Measurements from ENCODE around the gene KRTAP5-4. TPM values are rescaled to one million over a fixed set of nuclear protein-coding genes. Genes with fewer than 3 reads are reported as not detected.
"Not testable (repeated sequence)": the region's sequence is repeated elsewhere in the genome, so short reads cannot be mapped to it uniquely, and the experiment has no call there.

Gene KRTAP5-4
- total RNA-seq, 1 donor from 2014 or later = not detected

- DNase-seq (ENCODE audit: extremely low spot score, unreplicated experiment) = no peak
- H3K27ac Mint-ChIP-seq = peak overlapping the region; percentile 14
- H3K4me3 Mint-ChIP-seq = no peak overlapping the region
- H3K27me3 Mint-ChIP-seq = peaks cover 41% of the 10 kb centered on the region
- peaks cover 3% of the 10 kb centered on the region for H3K36me3 Mint-ChIP-seq
- peaks cover 5% of the 10 kb centered on the region for H3K4me1 Mint-ChIP-seq (ENCODE audit: unreplicated experiment)
- peaks cover 14% of the 10 kb centered on the region for H3K9me3 Mint-ChIP-seq
- no peak for TF ChIP-seq CTCF (conservative IDR thresholded peaks at IDR 0.05)
Measured at GRCh38 chr11:1619449-1619848, 2.5 kb downstream of the KRTAP5-4 start.

- H3K27me3 Mint-ChIP-seq = peaks cover 42% of the 10 kb centered on the region
- TF ChIP-seq CTCF (conservative IDR thresholded peaks at IDR 0.05) = no peak
- DNase-seq (ENCODE audit: extremely low spot score, unreplicated experiment) = no peak
- peaks cover 5% of the 10 kb centered on the region for H3K4me1 Mint-ChIP-seq (ENCODE audit: unreplicated experiment)
- peaks cover 19% of the 10 kb centered on the region for H3K9me3 Mint-ChIP-seq
- H3K27ac Mint-ChIP-seq = no peak overlapping the region
- peaks cover 3% of the 10 kb centered on the region for H3K36me3 Mint-ChIP-seq
- H3K4me3 Mint-ChIP-seq = no peak overlapping the region
Measured at GRCh38 chr11:1618231-1618630, 3.7 kb downstream of the KRTAP5-4 start.

- H3K4me1 Mint-ChIP-seq (ENCODE audit: unreplicated experiment) = peaks cover 9% of the 10 kb centered on the region
- no peaks in the 10 kb centered on the region for H3K9me3 Mint-ChIP-seq
- H3K27me3 Mint-ChIP-seq = peaks cover 22% of the 10 kb centered on the region
- no peaks in the 10 kb centered on the region for H3K36me3 Mint-ChIP-seq
- no peak for DNase-seq (ENCODE audit: extremely low spot score, unreplicated experiment)
- no peak for TF ChIP-seq CTCF (conservative IDR thresholded peaks at IDR 0.05)
- peak within 1 kb of the TSS; percentile 12 for H3K4me3 Mint-ChIP-seq
- H3K27ac Mint-ChIP-seq = no peak within 1 kb of the TSS
Measured at GRCh38 chr11:1608363-1608762, 13.6 kb downstream of the KRTAP5-4 start, which contains the start of gene KRTAP5-3. Gene KRTAP5-3 (minus strand): TSS chr11:1608463. CDS start chr11:1608385, 78 bp downstream.

GRCh38 chr11:1607901-1608300 lies 14.0 kb downstream of the KRTAP5-4 start:
- not testable (repeated sequence) for DNase-seq (ENCODE audit: extremely low spot score, unreplicated experiment); H3K4me1 Mint-ChIP-seq (ENCODE audit: unreplicated experiment); H3K9me3 Mint-ChIP-seq; H3K36me3 Mint-ChIP-seq; H3K4me3 Mint-ChIP-seq; H3K27ac Mint-ChIP-seq
- peaks cover 26% of the 10 kb centered on the region for H3K27me3 Mint-ChIP-seq

GRCh38 chr11:1607156-1607845 lies 14.6 kb downstream of the KRTAP5-4 start:
- H3K27ac Mint-ChIP-seq = not testable (repeated sequence)
- H3K4me3 Mint-ChIP-seq = peak overlapping the region; percentile 12

GRCh38 chr11:1605923-1606322 lies 16.0 kb downstream of the KRTAP5-4 start:
- not testable (repeated sequence) for DNase-seq (ENCODE audit: extremely low spot score, unreplicated experiment); H3K9me3 Mint-ChIP-seq; H3K4me3 Mint-ChIP-seq; H3K27ac Mint-ChIP-seq; H3K4me1 Mint-ChIP-seq (ENCODE audit: unreplicated experiment); H3K36me3 Mint-ChIP-seq
- H3K27me3 Mint-ChIP-seq = peaks cover 41% of the 10 kb centered on the region

More at GRCh38 chr11:1607156-1607845, 14.6 kb downstream of the KRTAP5-4 start:
- not testable (repeated sequence) for H3K4me1 Mint-ChIP-seq (ENCODE audit: unreplicated experiment); H3K36me3 Mint-ChIP-seq; H3K9me3 Mint-ChIP-seq; DNase-seq (ENCODE audit: extremely low spot score, unreplicated experiment)
- peaks cover 30% of the 10 kb centered on the region for H3K27me3 Mint-ChIP-seq

- peaks cover 53% of the 10 kb centered on the region for H3K27me3 Mint-ChIP-seq
- no peaks in the 10 kb centered on the region for H3K9me3 Mint-ChIP-seq
- TF ChIP-seq CTCF (conservative IDR thresholded peaks at IDR 0.05) = no peak
Measured at GRCh38 chr11:1604711-1605110, 17.2 kb downstream of the KRTAP5-4 start.

More at GRCh38 chr11:1604711-1605110, 17.2 kb downstream of the KRTAP5-4 start:
- Mint-ChIP-seq H3K4me3 (no peak overlapping the region), H3K4me1 (ENCODE audit: unreplicated experiment) (peaks cover 9% of the 10 kb centered on the region), H3K27ac (no peak overlapping the region), H3K36me3 (no peaks in the 10 kb centered on the region)
- DNase-seq (ENCODE audit: extremely low spot score, unreplicated experiment) = no peak

All from type B pancreatic cell (in vitro differentiated cells).